ENCODE data around the gene ID3.

ID3 gene

DNA sequence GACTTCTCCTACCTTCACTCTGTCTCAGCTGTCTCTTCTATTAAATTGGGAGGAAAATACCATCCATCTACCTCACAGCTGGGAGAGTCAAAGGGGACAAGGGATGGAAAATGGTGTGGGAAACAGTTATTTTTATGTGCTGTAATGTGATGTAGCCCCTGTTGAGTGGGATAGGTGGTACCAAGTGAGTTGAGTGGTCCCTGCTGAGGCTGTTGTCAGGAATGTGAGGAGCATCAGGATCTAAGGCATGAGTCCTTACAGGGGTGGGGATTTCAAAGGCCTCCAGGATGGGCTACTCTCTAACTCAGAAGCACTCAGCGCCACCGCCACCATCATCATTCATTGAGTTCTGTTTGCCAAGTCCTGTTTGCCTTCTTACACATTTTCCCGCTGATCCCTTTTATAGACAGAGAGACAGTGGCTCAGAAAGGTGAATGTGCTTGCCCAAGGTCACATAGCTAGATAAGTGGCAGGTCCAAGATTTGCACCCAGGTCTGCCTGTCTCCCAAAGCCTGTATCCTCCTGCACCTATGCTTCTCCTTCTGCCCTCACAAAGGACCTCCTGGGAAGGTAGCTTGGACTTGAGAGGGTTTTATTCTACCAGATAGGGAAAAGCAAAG, 4.6 kb upstream of the ID3 start:
- H3K9me3 Mint-ChIP-seq = no peaks in the 10 kb centered on the region
- H3K27me3 Mint-ChIP-seq (ENCODE audit: low read depth) = peaks cover 89% of the 10 kb centered on the region
- H3K4me1 Mint-ChIP-seq (ENCODE audit: low read depth) = peaks cover 30% of the 10 kb centered on the region
- H3K36me3 Mint-ChIP-seq (ENCODE audit: low read depth) = peaks cover 7% of the 10 kb centered on the region
- no peak overlapping the region for H3K27ac Mint-ChIP-seq
- H3K4me3 Mint-ChIP-seq = no peak overlapping the region

GRCh38 chr1:23563003-23563402, 3.7 kb upstream of the ID3 start:
- Mint-ChIP-seq H3K36me3 (ENCODE audit: low read depth) (peaks cover 4% of the 10 kb centered on the region), H3K9me3 (no peaks in the 10 kb centered on the region), H3K27ac (no peak overlapping the region), H3K4me1 (ENCODE audit: low read depth) (peaks cover 30% of the 10 kb centered on the region), H3K27me3 (ENCODE audit: low read depth) (peaks cover 82% of the 10 kb centered on the region), H3K4me3 (no peak overlapping the region)

- no peak overlapping the region for H3K4me3 Mint-ChIP-seq
- no peak overlapping the region for H3K27ac Mint-ChIP-seq
- H3K36me3 Mint-ChIP-seq (ENCODE audit: low read depth) = peaks cover 4% of the 10 kb centered on the region
- H3K9me3 Mint-ChIP-seq = no peaks in the 10 kb centered on the region
- peaks cover 32% of the 10 kb centered on the region for H3K4me1 Mint-ChIP-seq (ENCODE audit: low read depth)
- peaks cover 76% of the 10 kb centered on the region for H3K27me3 Mint-ChIP-seq (ENCODE audit: low read depth)
Observed at GRCh38 chr1:23562137-23562876, 3.0 kb upstream of the ID3 start.

- H3K4me1 Mint-ChIP-seq (ENCODE audit: low read depth) = peaks cover 34% of the 10 kb centered on the region
- peaks cover 4% of the 10 kb centered on the region for H3K36me3 Mint-ChIP-seq (ENCODE audit: low read depth)
- no peak overlapping the region for H3K4me3 Mint-ChIP-seq
- H3K27ac Mint-ChIP-seq = no peak overlapping the region
- H3K27me3 Mint-ChIP-seq (ENCODE audit: low read depth) = peaks cover 71% of the 10 kb centered on the region
- H3K9me3 Mint-ChIP-seq = no peaks in the 10 kb centered on the region
Observed at GRCh38 chr1:23561813-23562100, 2.5 kb upstream of the ID3 start.

- Mint-ChIP-seq H3K9me3 (no peaks in the 10 kb centered on the region), H3K4me3 (no peak overlapping the region), H3K27me3 (ENCODE audit: low read depth) (peaks cover 66% of the 10 kb centered on the region), H3K4me1 (ENCODE audit: low read depth) (peaks cover 36% of the 10 kb centered on the region), H3K36me3 (ENCODE audit: low read depth) (peaks cover 3% of the 10 kb centered on the region), H3K27ac (no peak overlapping the region)
Observed at GRCh38 chr1:23561076-23561812, 1.9 kb upstream of the ID3 start.

- Mint-ChIP-seq H3K4me3 (peak overlapping the region; percentile 89), H3K27ac (peak overlapping the region; percentile 76), H3K4me1 (ENCODE audit: low read depth) (peaks cover 44% of the 10 kb centered on the region), H3K27me3 (ENCODE audit: low read depth) (peaks cover 55% of the 10 kb centered on the region), H3K9me3 (no peaks in the 10 kb centered on the region), H3K36me3 (ENCODE audit: low read depth) (peaks cover 3% of the 10 kb centered on the region)
Observed at GRCh38 chr1:23559985-23560741, 862 bp upstream of the ID3 start.

DNA sequence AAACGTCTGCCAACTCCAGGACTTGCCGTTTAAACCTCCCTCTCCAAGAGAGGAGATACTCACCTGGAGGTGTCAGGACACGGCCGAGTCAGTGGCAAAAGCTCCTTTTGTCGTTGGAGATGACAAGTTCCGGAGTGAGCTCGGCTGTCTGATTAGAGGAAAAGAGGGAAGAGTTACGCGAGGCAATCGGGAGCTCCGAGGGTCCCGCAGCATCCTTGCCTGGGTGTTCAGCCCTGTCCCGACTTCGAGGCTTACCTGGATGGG, 497 bp downstream of the ID3 start:
- H3K27ac Mint-ChIP-seq = peak overlapping the region; percentile 76
- H3K4me3 Mint-ChIP-seq = peak overlapping the region; percentile 89
- no peaks in the 10 kb centered on the region for H3K9me3 Mint-ChIP-seq
- peaks cover 3% of the 10 kb centered on the region for H3K36me3 Mint-ChIP-seq (ENCODE audit: low read depth)
- H3K27me3 Mint-ChIP-seq (ENCODE audit: low read depth) = peaks cover 47% of the 10 kb centered on the region
- H3K4me1 Mint-ChIP-seq (ENCODE audit: low read depth) = peaks cover 51% of the 10 kb centered on the region

DNA sequence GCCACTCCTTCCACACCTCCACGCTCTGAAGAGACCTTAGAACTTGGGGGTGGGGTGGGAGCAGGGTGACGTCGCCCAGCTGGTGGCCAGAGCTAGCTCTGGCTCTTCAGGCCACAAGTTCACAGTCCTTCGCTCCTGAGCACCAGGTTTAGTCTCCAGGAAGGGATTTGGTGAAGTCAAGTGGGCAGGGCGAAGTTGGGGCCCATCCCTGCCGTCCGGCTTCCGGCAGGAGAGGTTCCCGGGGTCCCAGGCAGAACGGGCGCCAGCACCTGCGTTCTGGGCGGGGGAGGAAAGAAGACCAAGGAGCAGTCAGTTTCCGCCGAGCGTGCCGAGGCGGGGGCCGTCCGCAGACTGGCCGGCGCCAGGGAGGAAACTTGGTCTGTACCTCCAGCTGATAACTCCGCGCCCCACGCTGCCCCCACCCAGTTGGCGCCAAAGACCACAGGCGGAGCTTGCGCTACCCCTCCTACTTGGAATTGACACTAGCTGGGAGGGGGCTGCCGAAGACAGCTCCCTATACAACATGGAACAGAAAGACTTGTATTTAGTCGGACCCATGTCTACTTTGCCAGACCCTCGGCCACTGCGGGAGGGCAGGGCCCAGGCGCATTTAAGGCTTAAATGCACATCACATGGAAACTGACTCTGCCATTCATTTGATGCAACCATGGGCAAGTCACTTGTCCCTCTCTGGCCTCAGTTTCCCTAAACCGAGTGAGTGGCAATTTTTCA, 995 bp downstream of the ID3 start:
- Mint-ChIP-seq H3K4me1 (ENCODE audit: low read depth) (peaks cover 52% of the 10 kb centered on the region), H3K9me3 (no peaks in the 10 kb centered on the region), H3K4me3 (peak overlapping the region; percentile 89), H3K27me3 (ENCODE audit: low read depth) (peaks cover 47% of the 10 kb centered on the region), H3K27ac (peak overlapping the region; percentile 76), H3K36me3 (ENCODE audit: low read depth) (peaks cover 3% of the 10 kb centered on the region)

- peak overlapping the region; percentile 89 for H3K4me3 Mint-ChIP-seq
- H3K27me3 Mint-ChIP-seq (ENCODE audit: low read depth) = peaks cover 39% of the 10 kb centered on the region
- H3K36me3 Mint-ChIP-seq (ENCODE audit: low read depth) = peaks cover 3% of the 10 kb centered on the region
- H3K9me3 Mint-ChIP-seq = no peaks in the 10 kb centered on the region
- H3K27ac Mint-ChIP-seq = peak overlapping the region; percentile 9
- H3K4me1 Mint-ChIP-seq (ENCODE audit: low read depth) = peaks cover 49% of the 10 kb centered on the region
Observed at GRCh38 chr1:23557471-23558124, 1.7 kb downstream of the ID3 start.

DNA sequence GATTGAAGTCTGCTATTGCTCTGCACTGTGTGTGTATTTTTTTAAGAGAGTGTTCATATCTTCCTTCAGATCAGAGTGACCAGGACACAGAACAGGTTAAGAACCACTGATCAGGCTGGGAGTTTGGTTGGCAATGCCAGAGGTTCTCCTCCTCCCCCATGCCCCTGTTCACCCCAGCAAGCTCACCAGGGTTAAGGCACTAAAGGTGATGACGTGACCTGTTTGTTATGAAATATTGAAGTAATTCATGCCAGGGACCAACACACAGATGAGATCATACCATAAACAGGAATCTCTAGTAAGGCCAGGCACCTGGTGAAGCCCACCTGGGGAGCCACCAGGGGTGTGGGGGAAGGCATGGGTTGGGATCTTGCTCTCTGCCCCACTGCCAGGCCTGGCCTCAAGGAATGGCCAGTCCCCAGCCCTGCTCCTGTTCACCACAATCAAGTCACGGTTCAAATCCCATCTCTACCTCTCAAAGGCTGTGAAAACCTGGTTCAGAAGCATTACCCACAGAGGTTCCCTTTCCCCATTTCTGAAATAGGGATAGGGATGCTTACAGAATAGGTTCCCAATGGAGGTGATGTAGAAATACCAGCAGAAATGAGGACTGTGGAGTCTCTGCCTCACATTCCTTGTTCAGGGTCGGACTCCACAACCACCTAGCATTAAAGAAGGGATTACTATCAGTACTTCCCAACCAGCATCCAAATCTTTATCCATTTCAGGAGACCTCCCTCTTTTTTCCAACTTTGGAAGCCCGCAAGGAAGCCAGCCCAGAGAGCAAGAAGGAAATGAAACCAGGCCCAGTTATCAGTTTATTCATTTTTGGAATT, 2.4 kb downstream of the ID3 start:
- Mint-ChIP-seq H3K4me3 (no peak overlapping the region), H3K36me3 (ENCODE audit: low read depth) (peaks cover 3% of the 10 kb centered on the region), H3K4me1 (ENCODE audit: low read depth) (peaks cover 46% of the 10 kb centered on the region), H3K27ac (no peak overlapping the region), H3K27me3 (ENCODE audit: low read depth) (peaks cover 33% of the 10 kb centered on the region), H3K9me3 (no peaks in the 10 kb centered on the region)

DNA sequence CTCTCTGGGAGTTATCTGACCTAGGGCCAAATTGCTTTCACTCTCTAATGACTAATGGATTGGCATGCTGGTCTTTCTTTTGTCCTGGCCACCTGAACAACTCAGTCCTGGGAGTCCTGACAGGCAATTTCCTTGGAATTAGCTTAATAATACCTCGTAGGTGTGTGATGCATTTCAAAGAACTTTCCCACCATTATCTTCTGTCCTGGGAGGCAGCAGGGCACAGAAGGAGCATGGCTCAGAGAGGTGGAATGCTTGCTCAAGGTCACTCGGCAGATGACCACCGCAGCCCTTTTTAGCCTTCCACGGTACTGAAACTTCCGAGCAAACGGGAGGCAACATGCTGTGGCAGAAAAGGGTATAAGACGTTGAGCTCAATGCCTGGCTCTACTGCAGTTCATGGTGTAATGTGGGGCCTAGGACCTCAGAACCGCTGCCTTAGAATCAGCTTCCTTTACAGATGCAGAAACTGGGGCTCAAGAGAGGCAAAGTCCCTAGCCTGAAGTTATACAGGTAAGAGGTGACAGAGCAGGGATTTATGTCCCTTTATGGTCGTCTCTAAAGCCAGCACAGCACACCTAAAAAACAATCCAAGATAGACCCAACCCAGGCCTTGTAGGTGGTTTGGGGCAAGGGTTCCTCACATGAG, 3.2 kb downstream of the ID3 start:
- Mint-ChIP-seq H3K36me3 (ENCODE audit: low read depth) (no peaks in the 10 kb centered on the region), H3K4me1 (ENCODE audit: low read depth) (peaks cover 44% of the 10 kb centered on the region), H3K27me3 (ENCODE audit: low read depth) (peaks cover 26% of the 10 kb centered on the region), H3K27ac (no peak overlapping the region), H3K4me3 (peak overlapping the region; percentile 68), H3K9me3 (no peaks in the 10 kb centered on the region)

- H3K4me3 Mint-ChIP-seq = peak overlapping the region; percentile 68
- no peaks in the 10 kb centered on the region for H3K9me3 Mint-ChIP-seq
- H3K36me3 Mint-ChIP-seq (ENCODE audit: low read depth) = no peaks in the 10 kb centered on the region
- peaks cover 20% of the 10 kb centered on the region for H3K27me3 Mint-ChIP-seq (ENCODE audit: low read depth)
- peak overlapping the region; percentile 71 for H3K27ac Mint-ChIP-seq
- peaks cover 41% of the 10 kb centered on the region for H3K4me1 Mint-ChIP-seq (ENCODE audit: low read depth)
Observed at GRCh38 chr1:23555270-23555985, 3.9 kb downstream of the ID3 start.
